Transverse colon (tissue), 4 donors: Measurements from ENCODE around the gene PAWR. TPM values are rescaled to one million over a fixed set of nuclear protein-coding genes. Genes with fewer than 3 reads are reported as not detected.

Source experiments
- DNase-seq: peaks from one replicate; pipeline ENCODE4 v3.0.0-alpha.2; 2019
- H3K27ac ChIP-seq, 4 donors: fragments of 200-600 bp; sonication (generic); 2 replicates each; pipeline ENCODE4 v1.5.1; 2016 to 2018; ENCODE audit warnings: inconsistent platforms in 4 of 4
- H3K27me3 ChIP-seq: fragments of 200-600 bp; sonication (generic); 2 replicates; pipeline ENCODE4 v1.5.1; 2017; ENCODE audit warnings: inconsistent platforms
- H3K36me3 ChIP-seq, 4 donors: fragments of 200-600 bp; sonication (generic); 2 replicates each; pipeline ENCODE4 v1.5.1; 2017 to 2019; ENCODE audit warnings: inconsistent platforms in 4 of 4
- H3K4me1 ChIP-seq, 4 donors: fragments of 200-600 bp; sonication (generic); 2 replicates each; pipeline ENCODE4 v1.5.1; 2017 to 2020; ENCODE audit warnings: inconsistent platforms in 4 of 4
- H3K4me3 ChIP-seq, 4 donors: fragments of 200-600 bp; sonication (generic); 1 replicate in 1 of 4; 2 replicates in 3 of 4; pipeline versions ENCODE4 v1.5.1 to v1.6.1; 2017 to 2019; ENCODE audit warnings: inconsistent platforms in 4 of 4
- H3K9me3 ChIP-seq, 2 donors: fragments of 200-600 bp; sonication (generic); 2 replicates each; pipeline ENCODE4 v1.5.1; 2017 to 2019; ENCODE audit warnings: inconsistent platforms in 2 of 2
- EP300 ChIP-seq: sonication (generic); formaldehyde crosslinking; IDR thresholded peaks from one replicate; pipeline ENCODE4 v1.6.1; 2017; ENCODE audit warnings: antibody characterized with exemption, low read depth
- POLR2A ChIP-seq: fragments of 450-650 bp; IDR thresholded peaks from one replicate; pipeline ENCODE4 v1.6.1; 2016; ENCODE audit warnings: antibody characterized with exemption, mild to moderate bottlenecking, moderate library complexity
- POLR2AphosphoS5 ChIP-seq, 3 donors: sonication (generic); formaldehyde crosslinking; IDR thresholded peaks; one replicate each; pipeline ENCODE4 v1.6.1; 2016; ENCODE audit warnings: antibody characterized with exemption in 3 of 3
- WGBS, 2 donors: methylation state at CpG; one replicate each; pipeline ENCODE4 v1.1.5; 2018; ENCODE audit warnings: low coverage in 1 of 2; 5-methylcytosine and 5-hydroxymethylcytosine counted together
- in situ Hi-C, 4 donors: fragments of 200-750 bp; cut with MboI; loops; one replicate each; pipeline versions ENCODE4 v1.15.0 to v1.15.1; 2017; ENCODE audit warnings: low sequenced_read_pairs in 3 of 4, low pct_ligation_motif_present in 1 of 4, low pct_unique_long_range_greater_than_20kb in 1 of 4
- intact Hi-C: fragments of 100-400 bp; cut with DNase I; formaldehyde crosslinking; loops from one replicate; pipeline ENCODE4 v1.15.1; 2023; ENCODE audit warnings: low total_unique reads
- total RNA-seq, 4 donors: library from RNA; depleted of rRNA; stranded (reverse); fragments of >200 nt; gene quantifications; one replicate each; pipeline ENCODE4 v1.1.0, GENCODE V29; 2016
- TF ChIP-seq, protein P1 (sequence below), 5 experiments: fragments of 200-600 bp in 3 of 5; fragments of 450-650 bp in 2 of 5; sonication (generic) in 3 of 5; IDR thresholded peaks; 1 replicate in 2 of 5; 2 replicates in 3 of 5; pipeline ENCODE4 v1.5.1; 2016 to 2017; ENCODE audit warnings: antibody characterized with exemption in 5 of 5, inconsistent platforms in 3 of 5, mild to moderate bottlenecking in 2 of 5, moderate library complexity in 1 of 5

The PAWR gene
- 100 to 1,000 TPM in 2 of 4 donors, 10 to 100 TPM in 2; 82.3 to 188 (median 115) TPM for total RNA-seq

DNA sequence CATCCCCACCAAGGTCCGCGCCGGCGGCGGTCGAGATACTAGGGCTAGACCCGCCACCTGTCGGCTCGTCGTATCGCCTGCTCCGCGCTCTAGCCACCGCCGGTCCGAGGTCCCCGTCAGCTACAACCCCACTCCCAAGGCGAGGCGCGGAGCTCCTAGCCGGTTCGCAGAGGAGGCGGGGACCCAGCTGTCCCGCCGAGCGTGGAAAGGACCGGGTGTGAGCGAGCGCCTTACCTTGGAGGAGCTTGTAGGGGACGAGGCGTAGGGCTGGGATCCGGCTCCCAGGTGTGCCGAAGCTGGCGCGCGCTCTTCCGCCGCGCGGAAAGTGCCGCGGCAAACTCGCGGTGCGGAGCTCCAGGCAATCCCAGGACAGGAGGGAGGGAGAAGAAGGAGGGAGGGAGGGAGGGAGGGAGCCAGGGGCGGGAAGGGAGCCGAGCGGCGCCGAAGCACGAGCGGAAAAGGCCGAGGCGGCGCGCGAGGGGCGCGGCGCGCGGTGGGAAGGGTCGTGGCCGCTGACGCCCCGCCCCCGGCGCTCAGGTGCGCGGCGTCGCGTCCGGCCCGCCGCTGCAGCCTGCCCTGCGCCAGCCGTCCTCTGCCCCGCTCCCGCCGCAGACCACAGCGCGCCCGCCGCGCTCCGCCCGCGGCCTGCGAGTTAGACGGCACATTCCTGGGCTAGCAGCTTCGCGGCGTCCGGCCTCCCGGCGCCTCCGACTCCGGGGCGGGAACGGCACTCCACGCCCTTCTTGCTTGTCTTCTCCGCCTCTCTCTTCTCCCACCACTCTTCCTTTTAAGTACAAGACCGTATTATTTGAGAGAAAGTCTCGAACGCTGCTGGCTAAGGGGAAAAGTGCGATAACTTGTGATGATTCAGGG is at the start of gene PAWR:
Gene PAWR, minus strand, starts transcription at position 327 of the 873 bp plus-strand sequence. CDS start 720 bp downstream, outside the sequence.
- intact Hi-C loops = no loop called here
- Histone ChIP-seq H3K4me3 (peak within 1 kb of the TSS; percentile 76 to 94 (median 84)), H3K9me3 (no peaks in the 10 kb centered on the region), H3K36me3 (no peaks in the 10 kb centered on the region), H3K27ac (peak within 1 kb of the TSS; percentile 90 to 95 (median 92)), H3K27me3 (peaks cover 3% of the 10 kb centered on the region), H3K4me1 (peaks cover 0 to 44% (median 19%) of the 10 kb centered on the region in 4 donors)
- peak; percentile 86 for DNase-seq
- in situ Hi-C loops = loop anchor here in 1 of 4 donors (25.0 kb wide), 1 partner anchor 279 kb away; no protein-coding TSS in a partner anchor
- 0 to 2% methylated on average over 11 to 70 of the region's 107 CpGs for WGBS, 2 donors
- TF ChIP-seq POLR2AphosphoS5 (IDR thresholded peaks at IDR 0.05) = peak in 2 of 3 donors; percentile 68 to 74
- TF ChIP-seq, protein P1, sequence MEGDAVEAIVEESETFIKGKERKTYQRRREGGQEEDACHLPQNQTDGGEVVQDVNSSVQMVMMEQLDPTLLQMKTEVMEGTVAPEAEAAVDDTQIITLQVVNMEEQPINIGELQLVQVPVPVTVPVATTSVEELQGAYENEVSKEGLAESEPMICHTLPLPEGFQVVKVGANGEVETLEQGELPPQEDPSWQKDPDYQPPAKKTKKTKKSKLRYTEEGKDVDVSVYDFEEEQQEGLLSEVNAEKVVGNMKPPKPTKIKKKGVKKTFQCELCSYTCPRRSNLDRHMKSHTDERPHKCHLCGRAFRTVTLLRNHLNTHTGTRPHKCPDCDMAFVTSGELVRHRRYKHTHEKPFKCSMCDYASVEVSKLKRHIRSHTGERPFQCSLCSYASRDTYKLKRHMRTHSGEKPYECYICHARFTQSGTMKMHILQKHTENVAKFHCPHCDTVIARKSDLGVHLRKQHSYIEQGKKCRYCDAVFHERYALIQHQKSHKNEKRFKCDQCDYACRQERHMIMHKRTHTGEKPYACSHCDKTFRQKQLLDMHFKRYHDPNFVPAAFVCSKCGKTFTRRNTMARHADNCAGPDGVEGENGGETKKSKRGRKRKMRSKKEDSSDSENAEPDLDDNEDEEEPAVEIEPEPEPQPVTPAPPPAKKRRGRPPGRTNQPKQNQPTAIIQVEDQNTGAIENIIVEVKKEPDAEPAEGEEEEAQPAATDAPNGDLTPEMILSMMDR (IDR thresholded peaks at IDR 0.05) = peak; percentile 19 to 49 (median 23)
- TF ChIP-seq EP300 = no peak
- peak; percentile 76 for TF ChIP-seq POLR2A

- Histone ChIP-seq H3K27me3 (no peaks in the 10 kb centered on the region), H3K9me3 (no peaks in the 10 kb centered on the region), H3K4me1 (peaks cover 0 to 3% (median 0%) of the 10 kb centered on the region in 4 donors), H3K4me3 (no peak overlapping the region), H3K36me3 (no peaks in the 10 kb centered on the region), H3K27ac (no peak overlapping the region)
- 10 to 12% methylated on average over 4 of the region's 4 CpGs for WGBS, 2 donors
- intact Hi-C loops = loop anchor here (10.0 kb wide), 1 partner anchor 183 kb away; no protein-coding TSS in a partner anchor
- in situ Hi-C loops = loop anchor here (5.0 to 25.0 kb wide), 6 partner anchors 176 to 449 kb away; no protein-coding TSS in a partner anchor
- peak; percentile 57 for DNase-seq
- no peak for TF ChIP-seq POLR2AphosphoS5 (IDR thresholded peaks at IDR 0.05)
- TF ChIP-seq, protein P1 (IDR thresholded peaks at IDR 0.05) = peak; percentile 58 to 75 (median 59)
Observed at GRCh38 chr12:79737875-79738718, 47.3 kb upstream of the PAWR start.

- no peak for DNase-seq
- H3K36me3 ChIP-seq = no peaks in the 10 kb centered on the region
- TF ChIP-seq EP300 (no peak), POLR2AphosphoS5 (IDR thresholded peaks at IDR 0.05) (no peak), POLR2A (no peak)
- TF ChIP-seq, protein P1 (IDR thresholded peaks at IDR 0.05) = no peak
- H3K9me3 ChIP-seq = no peaks in the 10 kb centered on the region
- intact Hi-C loops = loop anchor here (10.0 kb wide), 1 partner anchor 178 kb away; no protein-coding TSS in a partner anchor
- H3K4me1 ChIP-seq = no peaks in the 10 kb centered on the region
- no peak overlapping the region for H3K4me3 ChIP-seq
- H3K27ac ChIP-seq = no peak overlapping the region
- in situ Hi-C loops = loop anchor here (10.0 to 25.0 kb wide), 5 partner anchors 170 to 455 kb away; no protein-coding TSS in a partner anchor
- H3K27me3 ChIP-seq = no peaks in the 10 kb centered on the region
Observed at GRCh38 chr12:79732638-79733037, 41.9 kb upstream of the PAWR start.

DNA sequence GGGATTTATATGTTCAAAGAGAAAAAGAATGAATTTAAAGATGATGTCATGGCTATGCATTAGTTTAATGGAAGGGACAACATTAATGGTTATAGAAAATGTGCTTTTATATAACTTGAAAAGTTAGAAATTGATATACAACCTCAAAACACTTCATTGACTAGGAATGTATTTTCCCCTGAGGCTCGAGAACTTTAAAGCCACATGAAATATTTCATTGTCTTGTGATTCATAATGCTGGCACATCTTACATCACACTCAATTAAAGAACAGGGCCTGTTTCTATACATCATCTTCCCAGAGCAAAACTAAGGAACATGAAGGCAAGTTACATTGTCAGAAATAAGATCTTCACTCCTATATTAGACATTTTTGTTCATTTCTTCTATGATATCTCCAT is 35.2 kb upstream of the PAWR start:
- Histone ChIP-seq H3K4me3 (no peak overlapping the region), H3K27ac (no peak overlapping the region), H3K9me3 (no peaks in the 10 kb centered on the region), H3K36me3 (no peaks in the 10 kb centered on the region), H3K27me3 (no peaks in the 10 kb centered on the region), H3K4me1 (no peaks in the 10 kb centered on the region)
- DNase-seq = no peak
- in situ Hi-C loops (loop anchor here in 3 of 4 donors (25.0 kb wide), 3 partner anchors 164 to 461 kb away; no protein-coding TSS in a partner anchor), intact Hi-C loops (no loop called here)
- 50 to 81% methylated on average over 1 of the region's 1 CpG for WGBS, 2 donors
- no peak for TF ChIP-seq POLR2A
- no peak for TF ChIP-seq POLR2AphosphoS5 (IDR thresholded peaks at IDR 0.05)
- no peak for TF ChIP-seq EP300
- TF ChIP-seq, protein P1 (IDR thresholded peaks at IDR 0.05) = no peak
